Lower lobe of right lung (tissue), 2 donors: Measurements from ENCODE around the gene CUX1. TPM values are rescaled to one million over a fixed set of nuclear protein-coding genes. Genes with fewer than 3 reads are reported as not detected.
A peak's percentile ranks its signal among the peaks of the same experiment; 100 is the strongest.

Source experiments
- ATAC-seq, 2 donors: fragments of 200-7000 bp; cut with Tn5 transposase; one replicate each; pipeline ENCODE4 v1.9.1; 2020 to 2022; ENCODE audit warnings: mild to moderate bottlenecking in 2 of 2, moderate library complexity in 2 of 2
- DNase-seq: peaks from one replicate; pipeline ENCODE4 v3.0.0-alpha.2; 2020
- H3K27ac ChIP-seq: fragments of 200-600 bp; one replicate; pipeline ENCODE4 v1.8.0; 2022
- H3K27me3 ChIP-seq: fragments of 200-600 bp; one replicate; pipeline ENCODE4 v1.8.0; 2022; ENCODE audit warnings: low read depth
- H3K36me3 ChIP-seq: fragments of 200-600 bp; one replicate; pipeline ENCODE4 v1.8.0; 2022; ENCODE audit warnings: mild to moderate bottlenecking
- H3K4me1 ChIP-seq: fragments of 200-600 bp; one replicate; pipeline ENCODE4 v1.8.0; 2022
- H3K4me3 ChIP-seq: fragments of 200-600 bp; one replicate; pipeline ENCODE4 v1.8.0; 2022; ENCODE audit warnings: mild to moderate bottlenecking
- H3K9me3 ChIP-seq: fragments of 200-600 bp; one replicate; pipeline ENCODE4 v1.8.0; 2022
- CTCF ChIP-seq: fragments of 200-600 bp; IDR thresholded peaks from one replicate; pipeline ENCODE4 v1.8.0; 2022; ENCODE audit warnings: antibody characterized with exemption, mild to moderate bottlenecking
- intact Hi-C: fragments of 100-400 bp; cut with DNase I; formaldehyde crosslinking; loops from one replicate; pipeline ENCODE4 v1.11.0; 2022
- total RNA-seq: library from RNA; stranded (reverse); fragmentation: NEBNext Ultra II Directional; extraction: Animal tissue kit (Norgen Biotek cat#: 25700); gene quantifications from one replicate; pipeline ENCODE4 v1.2.1, GENCODE V29; 2021
- donor health status: DM: no; HTN: yes; CAD: no; lungs with severe emphysema.

The CUX1 gene
- total RNA-seq, 1 donor from 2014 or later, result 118 TPM

DNA sequence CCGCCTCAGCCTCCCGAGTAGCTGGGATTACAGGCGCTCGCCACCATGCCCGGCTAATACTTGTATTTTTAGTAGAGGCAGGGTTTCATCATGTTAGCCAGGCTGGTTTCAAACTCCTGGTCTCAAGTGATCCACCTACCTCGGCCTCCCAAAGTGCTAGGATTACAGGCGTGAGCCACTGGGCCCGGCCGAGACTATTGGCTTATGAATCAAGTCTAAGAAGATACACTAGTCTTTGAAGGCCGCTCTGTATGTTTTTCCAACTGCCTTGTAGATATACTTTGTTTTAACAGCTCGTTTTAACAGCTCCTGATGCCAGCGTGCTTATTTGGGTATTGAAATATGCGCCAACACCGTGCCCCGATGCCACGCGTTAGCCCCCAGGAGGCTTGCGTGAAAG is 332.8 kb downstream of the CUX1 start:
- Histone ChIP-seq H3K9me3 (no peaks in the 10 kb centered on the region), H3K27me3 (no peaks in the 10 kb centered on the region), H3K4me1 (no peaks in the 10 kb centered on the region), H3K27ac (no peak overlapping the region), H3K36me3 (peaks cover 10% of the 10 kb centered on the region), H3K4me3 (no peak overlapping the region)
- ATAC-seq, result no peak
- no peak for DNase-seq
- no peak for TF ChIP-seq CTCF
- intact Hi-C loops, result no loop called here

- Histone ChIP-seq H3K4me3 (no peak overlapping the region), H3K27ac (peak overlapping the region; percentile 46), H3K9me3 (no peaks in the 10 kb centered on the region), H3K36me3 (peaks cover 10% of the 10 kb centered on the region), H3K4me1 (no peaks in the 10 kb centered on the region), H3K27me3 (no peaks in the 10 kb centered on the region)
- intact Hi-C loops, result no loop called here
- TF ChIP-seq CTCF, result no peak
- peak; percentile 75 to 81 for ATAC-seq
- no peak for DNase-seq
These were observed 335.5 kb downstream of the CUX1 start for GRCh38 chr7:102152672-102153598.

GRCh38 chr7:102153599-102153946 is 336.1 kb downstream of the CUX1 start:
- H3K27ac ChIP-seq, result peak overlapping the region; percentile 46
- H3K27me3 ChIP-seq, result no peaks in the 10 kb centered on the region
- H3K36me3 ChIP-seq, result peaks cover 16% of the 10 kb centered on the region
- no peak for TF ChIP-seq CTCF
- no peaks in the 10 kb centered on the region for H3K4me1 ChIP-seq
- no peak for DNase-seq
- no peaks in the 10 kb centered on the region for H3K9me3 ChIP-seq
- intact Hi-C loops, result no loop called here
- peak; percentile 28 to 47 for ATAC-seq
- H3K4me3 ChIP-seq, result no peak overlapping the region

- TF ChIP-seq CTCF, result no peak
- peaks cover 24% of the 10 kb centered on the region for H3K36me3 ChIP-seq
- intact Hi-C loops, result no loop called here
- H3K27ac ChIP-seq, result no peak overlapping the region
- DNase-seq, result no peak
- ATAC-seq, result no peak
- H3K9me3 ChIP-seq, result no peaks in the 10 kb centered on the region
- no peak overlapping the region for H3K4me3 ChIP-seq
- no peaks in the 10 kb centered on the region for H3K4me1 ChIP-seq
- H3K27me3 ChIP-seq, result no peaks in the 10 kb centered on the region
These were observed 337.0 kb downstream of the CUX1 start for GRCh38 chr7:102154425-102154824.

DNA sequence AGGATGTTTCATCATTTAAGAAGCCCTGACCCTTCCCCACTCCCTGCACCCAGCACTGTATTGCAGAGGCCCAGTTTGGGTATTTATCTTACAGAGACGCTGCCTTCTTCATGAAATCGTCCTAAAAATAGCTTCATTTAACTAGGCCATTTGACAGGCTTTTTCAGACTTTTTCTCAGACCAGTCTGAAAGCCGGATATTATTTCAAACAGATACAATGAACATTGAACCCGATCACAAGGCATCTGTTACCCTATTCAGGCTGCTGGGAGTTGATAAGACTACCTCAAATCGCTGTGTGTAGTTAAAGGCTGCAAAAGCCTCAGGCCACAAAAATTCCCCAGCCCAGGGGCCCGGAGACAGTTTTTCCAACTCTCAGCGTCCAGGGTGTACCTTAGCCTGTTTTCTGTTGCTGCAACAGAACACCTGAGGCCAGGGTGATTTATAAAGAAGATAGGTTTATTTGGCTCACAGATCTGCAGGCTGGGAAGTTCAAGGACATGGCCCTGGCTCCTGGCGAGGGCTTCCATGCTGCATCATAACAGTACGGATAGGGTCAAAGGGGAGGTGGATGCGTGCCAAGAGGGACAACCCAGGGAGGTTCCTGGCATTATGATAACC is 338.5 kb downstream of the CUX1 start:
- intact Hi-C loops, result no loop called here
- ATAC-seq, result no peak

More for the DNA sequence above, 338.5 kb downstream of the CUX1 start:
- no peak for DNase-seq
- Histone ChIP-seq H3K27ac (no peak overlapping the region), H3K9me3 (no peaks in the 10 kb centered on the region), H3K27me3 (no peaks in the 10 kb centered on the region), H3K4me1 (no peaks in the 10 kb centered on the region), H3K4me3 (no peak overlapping the region), H3K36me3 (peaks cover 35% of the 10 kb centered on the region)
- no peak for TF ChIP-seq CTCF
